Keratinocyte (primary cell): ENCODE data around the gene CLIC3. TPM values are rescaled to one million over a fixed set of nuclear protein-coding genes. Genes with fewer than 3 reads are reported as not detected.
A peak's percentile ranks its signal among the peaks of the same experiment; 100 is the strongest.

Source experiments
- DNase-seq: peaks from one replicate; pipeline ENCODE4 v3.0.0-alpha.2; 2011; ENCODE audit warnings: low read depth, missing footprints, low spot score
- FAIRE-seq: peaks from 2 replicates; lab custom pipeline; 2011; peaks lifted over from hg19 to GRCh38; lab: Jason Lieb, UNC
- H2AFZ ChIP-seq: 2 replicates; pipeline ENCODE4 v1.6.0; 2012; ENCODE audit warnings: low read length, control low read depth, inconsistent platforms; ENCODE audit not compliant: control insufficient read depth
- H3K27ac ChIP-seq: 2 replicates; pipeline ENCODE4 v1.5.1; 2011; ENCODE audit warnings: low read length; ENCODE audit not compliant: control insufficient read depth, insufficient read depth
- H3K27me3 ChIP-seq: 3 replicates; pipeline ENCODE4 v1.6.0; 2011; ENCODE audit warnings: low read length; ENCODE audit not compliant: control insufficient read depth, insufficient read depth; ENCODE audit errors: extremely low read depth
- H3K36me3 ChIP-seq, 2 experiments: 2 replicates in 1 of 2; 3 replicates in 1 of 2; pipeline ENCODE4 v1.5.1; 2011; ENCODE audit warnings: low read length in 2 of 2, mild to moderate bottlenecking in 1 of 2; ENCODE audit not compliant: control insufficient read depth in 2 of 2, insufficient read depth in 2 of 2; ENCODE audit errors: extremely low read depth in 1 of 2
- H3K4me1 ChIP-seq: 3 replicates; pipeline ENCODE4 v1.5.1; 2011; ENCODE audit warnings: low read length; ENCODE audit not compliant: control insufficient read depth, insufficient read depth; ENCODE audit errors: extremely low read depth
- H3K4me2 ChIP-seq: 3 replicates; pipeline ENCODE4 v1.6.0; 2011; ENCODE audit warnings: low read depth, low read length; ENCODE audit not compliant: control insufficient read depth, insufficient read depth; ENCODE audit errors: extremely low read depth
- H3K4me3 ChIP-seq, 3 experiments: fragments of 200-600 bp in 1 of 3; sonication (generic) in 1 of 3; 2 replicates in 2 of 3; 3 replicates in 1 of 3; pipeline ENCODE4 v1.5.1; 2011 to 2016; ENCODE audit warnings: low read length in 3 of 3, mild to moderate bottlenecking in 3 of 3, control low read depth in 2 of 3, inconsistent platforms in 1 of 3, low read depth in 1 of 3, mixed read lengths in 1 of 3, mixed run types in 1 of 3, moderate library complexity in 1 of 3; ENCODE audit not compliant: control insufficient read depth in 2 of 3, insufficient read depth in 2 of 3; ENCODE audit errors: extremely low read depth in 1 of 3
- H3K79me2 ChIP-seq: 2 replicates; pipeline ENCODE4 v1.6.0; 2012; ENCODE audit warnings: low read length; ENCODE audit not compliant: control insufficient read depth, insufficient read depth
- H3K9ac ChIP-seq: 3 replicates; pipeline ENCODE4 v1.6.0; 2011; ENCODE audit warnings: low read length; ENCODE audit not compliant: control insufficient read depth, insufficient read depth; ENCODE audit errors: extremely low read depth
- H3K9me1 ChIP-seq: 3 replicates; pipeline ENCODE4 v1.6.0; 2011; ENCODE audit warnings: low read length; ENCODE audit not compliant: control insufficient read depth, insufficient read depth; ENCODE audit errors: extremely low read depth
- H3K9me3 ChIP-seq: 2 replicates; pipeline ENCODE4 v1.5.1; 2012; ENCODE audit warnings: low read depth, low read length; ENCODE audit not compliant: control insufficient read depth
- H4K20me1 ChIP-seq: 3 replicates; pipeline ENCODE4 v1.6.0; 2011; ENCODE audit warnings: low read length; ENCODE audit not compliant: control insufficient read depth, insufficient read depth; ENCODE audit errors: extremely low read depth
- CTCF ChIP-seq, 3 experiments: IDR thresholded peaks in 1 of 3; conservative IDR thresholded peaks in 1 of 3; optimal IDR thresholded peaks in 1 of 3; 2 replicates in 2 of 3; 3 replicates in 1 of 3; pipeline versions ENCODE3 to v1.5.1; 2011; ENCODE audit warnings: low read length in 3 of 3, mild to moderate bottlenecking in 3 of 3, moderate library complexity in 2 of 3, control low read depth in 1 of 3, inconsistent platforms in 1 of 3; ENCODE audit not compliant: insufficient read depth in 2 of 3; ENCODE audit errors: extremely low read depth in 1 of 3
- EZH2 ChIP-seq: IDR thresholded peaks from one replicate; pipeline ENCODE4 v1.6.1; 2012; ENCODE audit warnings: inconsistent platforms, mild to moderate bottlenecking, low read length, moderate library complexity
- dilution Hi-C: fragments of 300-500 bp; cut with MboI; formaldehyde crosslinking; loops from one replicate; pipeline ENCODE4 v1.7.0; 2020; ENCODE audit warnings: low sequenced_read_pairs; ENCODE audit not compliant: extremely low pct_ligation_motif_present
- polyA plus RNA-seq, 5 experiments: library from polyadenylated mRNA; depleted of rRNA in 3 of 5; stranded (reverse) in 3 of 5; stranded (forward) in 1 of 5; unstranded in 1 of 5; fragments of >200 nt; gene quantifications; 1 replicate in 1 of 5; 2 replicates in 3 of 5; 3 replicates in 1 of 5; pipeline versions ENCODE4 v1.2.1 to v1.2.3, GENCODE V29; 2011 to 2012; ENCODE audit warnings: missing spikeins in 2 of 5, low read depth in 1 of 5, low replicate concordance in 1 of 5

Gene CLIC3
- polyA plus RNA-seq, 1 donor (not counting 4 experiments of a cell fraction or from before 2014, with no cell fraction given), result 5.5 TPM

GRCh38 chr9:136974817-136975535, 21.4 kb downstream of the CLIC3 start:
- H3K27ac ChIP-seq, result no peak overlapping the region
- no peaks in the 10 kb centered on the region for H3K9me3 ChIP-seq
- no peaks in the 10 kb centered on the region for H4K20me1 ChIP-seq
- no peak for DNase-seq
- H3K9me1 ChIP-seq, result no peaks in the 10 kb centered on the region
- H3K79me2 ChIP-seq, result no peaks in the 10 kb centered on the region
- H3K36me3 ChIP-seq, result no peaks in the 10 kb centered on the region
- peaks cover 8% of the 10 kb centered on the region for H3K4me1 ChIP-seq
- no peak for TF ChIP-seq EZH2
- no peak for TF ChIP-seq CTCF (optimal IDR thresholded peaks at IDR 0.05 in 1 of 3, IDR thresholded peaks at IDR 0.05 in 1 of 3, conservative IDR thresholded peaks at IDR 0.05 in 1 of 3; ENCODE audit: extremely low read depth in 1 of 3, insufficient read depth in 2 of 3, low read length in 3 of 3)
- dilution Hi-C loops, result no loop called here
- H3K9ac ChIP-seq, result no peak overlapping the region
- H2AFZ ChIP-seq, result peak overlapping the region; percentile 40
- peak overlapping the region; percentile 56 for H3K4me2 ChIP-seq
- FAIRE-seq, result no peak
- no peak overlapping the region for H3K4me3 ChIP-seq
- H3K27me3 ChIP-seq, result no peaks in the 10 kb centered on the region

- no peak for DNase-seq
- Histone ChIP-seq H3K4me3 (no peak overlapping the region), H3K4me1 (peaks cover 8% of the 10 kb centered on the region), H3K9me3 (no peaks in the 10 kb centered on the region), H3K9me1 (no peaks in the 10 kb centered on the region), H3K9ac (no peak overlapping the region), H4K20me1 (no peaks in the 10 kb centered on the region), H3K79me2 (no peaks in the 10 kb centered on the region), H2AFZ (no peak overlapping the region), H3K4me2 (no peak overlapping the region), H3K27ac (no peak overlapping the region), H3K36me3 (no peaks in the 10 kb centered on the region), H3K27me3 (no peaks in the 10 kb centered on the region)
- no peak for FAIRE-seq
- dilution Hi-C loops, result no loop called here
- no peak for TF ChIP-seq EZH2
- TF ChIP-seq CTCF (optimal IDR thresholded peaks at IDR 0.05 in 1 of 3, IDR thresholded peaks at IDR 0.05 in 1 of 3, conservative IDR thresholded peaks at IDR 0.05 in 1 of 3; ENCODE audit: extremely low read depth in 1 of 3, insufficient read depth in 2 of 3, low read length in 3 of 3), result no peak
Measured at GRCh38 chr9:136973618-136974617, 22.4 kb downstream of the CLIC3 start.
